ENCODE results near the gene DPP7.

DPP7 gene

GRCh38 chr9:137062384-137062783, 52.1 kb downstream of the DPP7 start:
- no peak for TF ChIP-seq CTCF (IDR thresholded peaks at IDR 0.05; ENCODE audit: low read depth, low read length)
- DNase-seq (ENCODE audit: low read depth in 2 of 2): no peak
- no peak overlapping the region for H3K4me3 ChIP-seq (replicated peaks in 1 of 2; ENCODE audit: low read depth in 2 of 2, low read length in 2 of 2)

Data from cardiac fibroblast (primary cell).